Tibial nerve (tissue), 4 donors: ENCODE measurements around the gene NTSR1.

Experiments
- EP300 ChIP-seq, 2 donors: sonication (generic); formaldehyde crosslinking; IDR thresholded peaks; one replicate each; pipeline ENCODE4 v1.6.1; 2017; ENCODE audit warnings: antibody characterized with exemption in 2 of 2, mild to moderate bottlenecking in 1 of 2
- TF ChIP-seq, protein P1 (sequence below), 5 experiments: fragments of 200-600 bp in 3 of 5; fragments of 450-650 bp in 2 of 5; sonication (generic) in 3 of 5; IDR thresholded peaks; one replicate each; pipeline ENCODE4 v1.5.1; 2016 to 2019; ENCODE audit warnings: antibody characterized with exemption in 5 of 5, mild to moderate bottlenecking in 3 of 5, moderate library complexity in 2 of 5

DNA sequence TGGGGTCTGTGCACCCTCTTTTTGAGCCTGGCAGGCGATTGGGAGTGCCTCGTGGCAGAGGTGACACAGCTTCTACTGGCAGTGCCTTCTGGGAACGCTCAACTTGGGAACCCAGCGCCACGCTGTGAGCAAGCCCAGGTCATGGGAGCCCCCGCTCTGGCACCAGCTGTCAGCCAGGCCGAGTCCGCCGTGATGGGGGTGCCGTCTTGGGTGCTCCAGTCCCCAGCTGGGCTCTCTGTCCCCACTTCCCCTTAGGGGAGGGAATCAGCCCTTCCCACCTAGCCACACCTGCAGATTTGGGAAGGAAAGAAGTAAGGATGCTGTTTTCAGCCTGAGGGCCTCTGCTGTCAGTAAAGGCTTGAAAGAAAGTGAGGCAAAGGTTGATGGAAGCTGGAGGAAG, 31.0 kb upstream of the NTSR1 start:
- TF ChIP-seq, protein P1, sequence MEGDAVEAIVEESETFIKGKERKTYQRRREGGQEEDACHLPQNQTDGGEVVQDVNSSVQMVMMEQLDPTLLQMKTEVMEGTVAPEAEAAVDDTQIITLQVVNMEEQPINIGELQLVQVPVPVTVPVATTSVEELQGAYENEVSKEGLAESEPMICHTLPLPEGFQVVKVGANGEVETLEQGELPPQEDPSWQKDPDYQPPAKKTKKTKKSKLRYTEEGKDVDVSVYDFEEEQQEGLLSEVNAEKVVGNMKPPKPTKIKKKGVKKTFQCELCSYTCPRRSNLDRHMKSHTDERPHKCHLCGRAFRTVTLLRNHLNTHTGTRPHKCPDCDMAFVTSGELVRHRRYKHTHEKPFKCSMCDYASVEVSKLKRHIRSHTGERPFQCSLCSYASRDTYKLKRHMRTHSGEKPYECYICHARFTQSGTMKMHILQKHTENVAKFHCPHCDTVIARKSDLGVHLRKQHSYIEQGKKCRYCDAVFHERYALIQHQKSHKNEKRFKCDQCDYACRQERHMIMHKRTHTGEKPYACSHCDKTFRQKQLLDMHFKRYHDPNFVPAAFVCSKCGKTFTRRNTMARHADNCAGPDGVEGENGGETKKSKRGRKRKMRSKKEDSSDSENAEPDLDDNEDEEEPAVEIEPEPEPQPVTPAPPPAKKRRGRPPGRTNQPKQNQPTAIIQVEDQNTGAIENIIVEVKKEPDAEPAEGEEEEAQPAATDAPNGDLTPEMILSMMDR (IDR thresholded peaks at IDR 0.05), result no peak
- TF ChIP-seq EP300 (IDR thresholded peaks at IDR 0.05), result no peak
